Neuronal stem cell (in vitro differentiated cells): ENCODE data around the gene KDM1A.

Experiments used
- DNase-seq: peaks from one replicate; pipeline ENCODE4 v3.0.0-alpha.2; 2013; ENCODE audit warnings: low spot score
- H2AFZ ChIP-seq: one replicate; pipeline ENCODE4 v1.6.1; 2013; ENCODE audit warnings: mild to moderate bottlenecking, low read length, inconsistent platforms
- H2AK5ac ChIP-seq: 2 replicates; pipeline ENCODE4 v1.6.1; 2013; ENCODE audit warnings: low read depth, mild to moderate bottlenecking, inconsistent platforms, low read length, moderate library complexity, mixed read lengths
- H2BK120ac ChIP-seq: 2 replicates; pipeline ENCODE4 v1.6.1; 2013; ENCODE audit warnings: low read depth, mild to moderate bottlenecking, inconsistent platforms, low read length, moderate library complexity, mixed read lengths
- H2BK12ac ChIP-seq: one replicate; pipeline ENCODE4 v1.6.1; 2013; ENCODE audit warnings: low read length, inconsistent platforms
- H2BK15ac ChIP-seq: 2 replicates; pipeline ENCODE4 v1.6.1; 2013; ENCODE audit warnings: mild to moderate bottlenecking, low read length, inconsistent platforms, mixed read lengths
- H2BK5ac ChIP-seq: one replicate; pipeline ENCODE4 v1.6.1; 2013; ENCODE audit warnings: inconsistent platforms, mild to moderate bottlenecking, low read length, moderate library complexity
- H3K14ac ChIP-seq: one replicate; pipeline ENCODE4 v1.6.1; 2013; ENCODE audit warnings: low read length, inconsistent platforms
- H3K18ac ChIP-seq: 2 replicates; pipeline ENCODE4 v1.6.1; 2013; ENCODE audit warnings: low read length, inconsistent platforms
- H3K23ac ChIP-seq: 2 replicates; pipeline ENCODE4 v1.6.1; 2013; ENCODE audit warnings: low read depth, mild to moderate bottlenecking, mixed read lengths, low read length, inconsistent platforms; ENCODE audit not compliant: poor library complexity
- H3K27ac ChIP-seq: replicated peaks from 3 replicates; pipeline ENCODE4 v1.5.1; 2013; ENCODE audit warnings: low read length, inconsistent platforms
- H3K27me3 ChIP-seq, 3 experiments: 2 replicates each; pipeline ENCODE4 v1.6.1; 2013; ENCODE audit warnings: low read length in 3 of 3, mild to moderate bottlenecking in 2 of 3, inconsistent platforms in 1 of 3, low read depth in 1 of 3, mixed read lengths in 1 of 3, moderate library complexity in 1 of 3; ENCODE audit not compliant: control insufficient read depth in 3 of 3, insufficient read depth in 3 of 3
- H3K36me3 ChIP-seq, 2 donors: replicated peaks in 1 of 2; 2 replicates each; pipeline ENCODE4 v1.6.1; 2013; ENCODE audit warnings: low read length in 2 of 2; ENCODE audit not compliant: control insufficient read depth in 2 of 2, insufficient read depth in 2 of 2
- H3K4ac ChIP-seq: 2 replicates; pipeline ENCODE4 v1.6.1; 2013; ENCODE audit warnings: inconsistent platforms, mild to moderate bottlenecking, low read length, moderate library complexity
- H3K4me1 ChIP-seq, 2 donors: 1 replicate in 1 of 2; 2 replicates in 1 of 2; pipeline ENCODE4 v1.6.1; 2013; ENCODE audit warnings: low read length in 2 of 2, low read depth in 1 of 2; ENCODE audit not compliant: control insufficient read depth in 2 of 2, insufficient read depth in 1 of 2
- H3K4me2 ChIP-seq: one replicate; pipeline ENCODE4 v1.6.1; 2013; ENCODE audit warnings: mild to moderate bottlenecking, low read length, inconsistent platforms; ENCODE audit not compliant: insufficient read depth, poor library complexity, severe bottlenecking
- H3K4me3 ChIP-seq, 2 donors: 2 replicates each; pipeline ENCODE4 v1.5.1; 2013; ENCODE audit warnings: low read length in 2 of 2, mild to moderate bottlenecking in 2 of 2, inconsistent platforms in 1 of 2, moderate library complexity in 1 of 2
- H3K79me1 ChIP-seq: one replicate; pipeline ENCODE4 v1.6.1; 2013; ENCODE audit warnings: low read depth, mild to moderate bottlenecking, inconsistent platforms, low read length, moderate library complexity
- H3K9ac ChIP-seq: one replicate; pipeline ENCODE4 v1.6.1; 2013; ENCODE audit warnings: mild to moderate bottlenecking, low read depth, low read length, inconsistent platforms; ENCODE audit not compliant: poor library complexity
- H3K9me3 ChIP-seq, 2 donors: replicated peaks in 1 of 2; 2 replicates each; pipeline versions ENCODE3 to v1.6.1; 2013; ENCODE audit warnings: low read length in 2 of 2, mild to moderate bottlenecking in 2 of 2, inconsistent platforms in 1 of 2, low read depth in 1 of 2, mixed read lengths in 1 of 2, moderate library complexity in 1 of 2; ENCODE audit not compliant: control insufficient read depth in 2 of 2, insufficient read depth in 1 of 2
- H4K8ac ChIP-seq: one replicate; pipeline ENCODE4 v1.6.1; 2013; ENCODE audit warnings: low read depth, mild to moderate bottlenecking, inconsistent platforms, low read length, moderate library complexity
- H4K91ac ChIP-seq: one replicate; pipeline ENCODE4 v1.6.1; 2013; ENCODE audit warnings: low read length, low read depth, mild to moderate bottlenecking, inconsistent platforms; ENCODE audit not compliant: poor library complexity
- WGBS, 2 donors: extraction: QIAGEN DNeasy Blood & Tissue Kit; methylation state at CpG; one replicate each; pipeline ENCODE4 v1.1.7; 2013; ENCODE audit warnings: missing lambda C conversion rate in 2 of 2, mixed read lengths in 1 of 2; ENCODE audit not compliant: insufficient read length in 2 of 2, insufficient replicate concordance in 1 of 2; ENCODE audit errors: extremely low coverage in 2 of 2; 5-methylcytosine and 5-hydroxymethylcytosine counted together

KDM1A gene

GRCh38 chr1:23026568-23026967, 7.3 kb downstream of the KDM1A start:
- H3K9me3 ChIP-seq, result peaks cover 1 to 40% of the 10 kb centered on the region in 2 donors
- no peak for DNase-seq
- H2AFZ ChIP-seq, result no peak overlapping the region
- H3K36me3 ChIP-seq, result peaks cover 0 to 32% of the 10 kb centered on the region in 2 donors
- no peak overlapping the region for H3K4ac ChIP-seq
- H2BK12ac ChIP-seq, result no peak overlapping the region
- H3K9ac ChIP-seq, result no peak overlapping the region
- H2BK15ac ChIP-seq, result no peak overlapping the region
- no peak overlapping the region for H3K27ac ChIP-seq
- H2BK5ac ChIP-seq, result no peak overlapping the region
- WGBS, 2 donors, result no CpG with 5 or more reads among the region's 2 CpGs
- peaks cover 0 to 1% of the 10 kb centered on the region in 2 donors for H3K4me1 ChIP-seq
- H3K23ac ChIP-seq, result no peak overlapping the region
- no peak overlapping the region for H3K4me2 ChIP-seq
- H2AK5ac ChIP-seq, result no peak overlapping the region
- H4K8ac ChIP-seq, result no peak overlapping the region
- H2BK120ac ChIP-seq, result no peak overlapping the region
- H3K14ac ChIP-seq, result no peak overlapping the region
- H3K18ac ChIP-seq, result no peak overlapping the region
- no peak overlapping the region for H4K91ac ChIP-seq
- H3K79me1 ChIP-seq, result peaks cover 3% of the 10 kb centered on the region
- no peaks in the 10 kb centered on the region for H3K27me3 ChIP-seq
- H3K4me3 ChIP-seq, result no peak overlapping the region

- Histone ChIP-seq H3K27me3 (no peaks in the 10 kb centered on the region), H3K9ac (no peak overlapping the region), H3K27ac (no peak overlapping the region), H3K23ac (no peak overlapping the region), H2BK120ac (no peak overlapping the region), H2BK12ac (no peak overlapping the region), H3K14ac (no peak overlapping the region), H4K91ac (no peak overlapping the region), H3K4me3 (no peak overlapping the region), H3K4ac (no peak overlapping the region), H3K18ac (no peak overlapping the region), H3K4me2 (no peak overlapping the region), H2BK5ac (no peak overlapping the region), H3K36me3 (peaks cover 0 to 35% of the 10 kb centered on the region in 2 donors), H2BK15ac (no peak overlapping the region), H2AK5ac (no peak overlapping the region), H4K8ac (no peak overlapping the region), H2AFZ (no peak overlapping the region), H3K4me1 (peaks cover 0 to 1% of the 10 kb centered on the region in 2 donors), H3K79me1 (peaks cover 3% of the 10 kb centered on the region), H3K9me3 (peaks cover 1 to 32% of the 10 kb centered on the region in 2 donors)
- DNase-seq, result no peak
- WGBS, 2 donors, result no CpG with 5 or more reads among the region's 4 CpGs
Observed at GRCh38 chr1:23027352-23027907, 8.2 kb downstream of the KDM1A start.

GRCh38 chr1:23029337-23029736, 10.1 kb downstream of the KDM1A start:
- H2BK120ac ChIP-seq, result no peak overlapping the region
- no peak overlapping the region for H3K27ac ChIP-seq
- H2BK12ac ChIP-seq, result no peak overlapping the region
- no peak overlapping the region for H2AK5ac ChIP-seq
- DNase-seq, result no peak
- no peak overlapping the region for H4K91ac ChIP-seq
- H3K4me1 ChIP-seq, result peaks cover 0 to 1% of the 10 kb centered on the region in 2 donors
- H3K27me3 ChIP-seq, result no peaks in the 10 kb centered on the region
- no peak overlapping the region for H2BK5ac ChIP-seq
- H3K14ac ChIP-seq, result no peak overlapping the region
- peaks cover 0 to 14% of the 10 kb centered on the region in 2 donors for H3K9me3 ChIP-seq
- H3K9ac ChIP-seq, result no peak overlapping the region
- no peak overlapping the region for H3K23ac ChIP-seq
- no peak overlapping the region for H3K4me2 ChIP-seq
- no peak overlapping the region for H2AFZ ChIP-seq
- no peak overlapping the region for H3K18ac ChIP-seq
- H3K4me3 ChIP-seq, result no peak overlapping the region
- no peak overlapping the region for H2BK15ac ChIP-seq
- H3K79me1 ChIP-seq, result peaks cover 5% of the 10 kb centered on the region
- no peak overlapping the region for H3K4ac ChIP-seq
- H3K36me3 ChIP-seq, result peaks cover 0 to 49% of the 10 kb centered on the region in 2 donors
- no peak overlapping the region for H4K8ac ChIP-seq
- WGBS, 2 donors, result no CpG with 5 or more reads among the region's 4 CpGs

- no CpG with 5 or more reads among the region's 2 CpGs for WGBS, 2 donors
Observed at GRCh38 chr1:23035823-23036452, 16.7 kb downstream of the KDM1A start.

More at GRCh38 chr1:23035823-23036452, 16.7 kb downstream of the KDM1A start:
- Histone ChIP-seq H3K23ac (no peak overlapping the region), H4K91ac (no peak overlapping the region), H3K36me3 (peaks cover 0 to 80% of the 10 kb centered on the region in 2 donors), H2BK12ac (no peak overlapping the region), H3K9me3 (peaks cover 0 to 2% of the 10 kb centered on the region in 2 donors), H4K8ac (no peak overlapping the region), H2AK5ac (no peak overlapping the region), H3K9ac (no peak overlapping the region), H2AFZ (no peak overlapping the region), H2BK5ac (no peak overlapping the region), H3K27me3 (no peaks in the 10 kb centered on the region), H3K4me1 (peaks cover 2 to 4% of the 10 kb centered on the region in 2 donors), H3K18ac (no peak overlapping the region), H3K27ac (no peak overlapping the region), H3K4ac (no peak overlapping the region), H2BK15ac (no peak overlapping the region), H2BK120ac (no peak overlapping the region), H3K14ac (no peak overlapping the region), H3K79me1 (peaks cover 2% of the 10 kb centered on the region), H3K4me3 (no peak overlapping the region), H3K4me2 (no peak overlapping the region)
- no peak for DNase-seq
